Psoas muscle (tissue), 8 donors: Measurements from ENCODE around the gene RPS15. TPM values are rescaled to one million over a fixed set of nuclear protein-coding genes. Genes with fewer than 3 reads are reported as not detected.

Source experiments
- ATAC-seq, 4 donors: fragments of 200-7000 bp; cut with Tn5 transposase; one replicate each; pipeline ENCODE4 v1.9.1; 2020; ENCODE audit warnings: moderate library complexity in 3 of 4, mild to moderate bottlenecking in 2 of 4
- DNase-seq, 2 donors: peaks; one replicate each; pipeline ENCODE4 v3.0.0-alpha.2; 2020
- H3K27ac ChIP-seq: fragments of 200-600 bp; one replicate; pipeline ENCODE4 v1.8.0; 2022
- H3K27me3 ChIP-seq, 3 donors: fragments of 200-600 bp in 1 of 3; one replicate each; pipeline versions ENCODE4 v1.6.1 to v1.8.0; 2013 to 2022; ENCODE audit warnings: low read length in 2 of 3, mild to moderate bottlenecking in 2 of 3, moderate library complexity in 1 of 3; ENCODE audit not compliant: insufficient read depth in 3 of 3
- H3K36me3 ChIP-seq, 2 donors: fragments of 200-600 bp in 1 of 2; one replicate each; pipeline versions ENCODE4 v1.6.1 to v1.8.0; 2013 to 2022; ENCODE audit warnings: low read depth in 1 of 2, mild to moderate bottlenecking in 1 of 2, moderate library complexity in 1 of 2; ENCODE audit not compliant: insufficient read depth in 1 of 2
- H3K4me1 ChIP-seq: fragments of 200-600 bp; one replicate; pipeline ENCODE4 v1.8.0; 2022
- H3K4me3 ChIP-seq: fragments of 200-600 bp; one replicate; pipeline ENCODE4 v1.8.0; 2022; ENCODE audit warnings: mild to moderate bottlenecking
- H3K9me3 ChIP-seq: fragments of 200-600 bp; one replicate; pipeline ENCODE4 v1.8.0; 2022
- CTCF ChIP-seq: fragments of 200-600 bp; IDR thresholded peaks from one replicate; pipeline ENCODE4 v1.8.0; 2022; ENCODE audit warnings: antibody characterized with exemption
- WGBS, 3 donors: extraction: QIAGEN DNeasy Blood & Tissue Kit; methylation state at CpG; one replicate each; pipeline versions ENCODE4 v1.1.6 to v1.1.7; 2013; 5-methylcytosine and 5-hydroxymethylcytosine counted together
- intact Hi-C, 2 donors: fragments of 100-400 bp; cut with DNase I; formaldehyde crosslinking; loops; one replicate each; pipeline versions ENCODE4 v1.11.0 to v1.14.2; 2022
- polyA plus RNA-seq, 3 donors: library from polyadenylated mRNA; stranded (reverse); fragments of 200-250 nt; gene quantifications; one replicate each; pipeline ENCODE4 v1.2.3, GENCODE V29; 2013
- total RNA-seq, 4 donors: library from RNA; stranded (reverse); fragmentation: NEBNext Ultra II Directional in 2 of 4; extraction: Animal tissue kit (Norgen Biotek cat#: 25700) in 2 of 4; gene quantifications; one replicate each; pipeline versions ENCODE4 v1.2.1 to v1.2.4, GENCODE V29; 2021 to 2023
- donor health status: healthy with polysubstance abuse.
- donor health status: DM: no; HTN: no; CAD: no; lungs with moderate emphysema.
- donor health status: Bipolar disorder and iron deficiency.
- donor health status: healthy.
- donor health status: DM: yes; HTN: yes; CAD: no.
- donor health status: DM: no; HTN: no; CAD: no.
- donor health status: DM: no; HTN: no; CAD: no.
- donor health status: DM: yes; HTN: yes; CAD: no.

The RPS15 gene
- total and polyA plus RNA-seq, 7 donors = 697 to 4,077 (median 992) TPM

- intact Hi-C loops = no loop called here
- Histone ChIP-seq H3K36me3 (peaks cover 10 to 98% of the 10 kb centered on the region in 2 donors), H3K27ac (no peak overlapping the region), H3K4me1 (no peaks in the 10 kb centered on the region), H3K27me3 (no peaks in the 10 kb centered on the region), H3K9me3 (no peaks in the 10 kb centered on the region), H3K4me3 (no peak overlapping the region)
- ATAC-seq (no peak), DNase-seq (no peak)
- WGBS, 3 donors = 80 to 83% (median 83%) methylated on average over 9 of the region's 9 CpGs
- no peak for TF ChIP-seq CTCF
These were observed 11.5 kb upstream of the RPS15 start for GRCh38 chr19:1426736-1427135.

- Histone ChIP-seq H3K27me3 (no peaks in the 10 kb centered on the region), H3K4me1 (no peaks in the 10 kb centered on the region), H3K36me3 (peaks cover 10 to 98% of the 10 kb centered on the region in 2 donors), H3K4me3 (no peak overlapping the region), H3K9me3 (no peaks in the 10 kb centered on the region), H3K27ac (no peak overlapping the region)
- WGBS, 3 donors = 85 to 90% (median 88%) methylated on average over 27 of the region's 27 CpGs
- ATAC-seq (no peak), DNase-seq (no peak)
- no peak for TF ChIP-seq CTCF
- intact Hi-C loops = no loop called here
These were observed 10.8 kb upstream of the RPS15 start for GRCh38 chr19:1427221-1427920.

GRCh38 chr19:1428738-1429391, 9.3 kb upstream of the RPS15 start:
- intact Hi-C loops = no loop called here
- Histone ChIP-seq H3K4me3 (no peak overlapping the region), H3K27me3 (no peaks in the 10 kb centered on the region), H3K4me1 (no peaks in the 10 kb centered on the region), H3K27ac (no peak overlapping the region), H3K9me3 (no peaks in the 10 kb centered on the region), H3K36me3 (peaks cover 10 to 98% of the 10 kb centered on the region in 2 donors)
- 86 to 90% (median 87%) methylated on average over 41 of the region's 41 CpGs for WGBS, 3 donors
- ATAC-seq (no peak), DNase-seq (no peak)
- TF ChIP-seq CTCF = no peak

DNA sequence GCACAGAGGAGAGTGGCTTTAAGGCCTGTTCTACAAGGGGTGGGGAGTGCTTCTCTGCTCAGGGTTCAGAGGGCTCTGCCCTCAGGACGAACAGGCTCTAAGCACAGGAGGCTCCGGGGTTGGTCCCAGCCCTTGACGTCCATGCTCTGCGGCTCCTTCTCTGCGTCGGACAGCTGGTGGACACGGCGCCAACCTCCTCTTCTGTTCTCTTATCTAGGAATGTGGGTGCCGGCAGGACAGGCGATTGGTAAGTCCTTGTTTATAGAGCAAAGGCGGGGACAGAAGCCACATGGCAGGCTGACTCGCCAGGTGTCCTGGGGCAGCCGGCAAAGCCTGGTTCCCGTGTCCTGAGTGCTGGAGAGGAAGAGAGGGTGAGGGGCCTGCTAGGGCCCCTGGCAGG, 8.4 kb upstream of the RPS15 start:
- TF ChIP-seq CTCF = no peak
- Histone ChIP-seq H3K9me3 (no peaks in the 10 kb centered on the region), H3K27me3 (no peaks in the 10 kb centered on the region), H3K27ac (no peak overlapping the region), H3K4me1 (no peaks in the 10 kb centered on the region), H3K4me3 (no peak overlapping the region), H3K36me3 (peaks cover 14 to 100% of the 10 kb centered on the region in 2 donors)
- ATAC-seq (no peak), DNase-seq (no peak)
- intact Hi-C loops = no loop called here
- WGBS, 3 donors = 75 to 80% (median 79%) methylated on average over 12 to 14 of the region's 14 CpGs
